Liver (tissue), 9 donors: Measurements from ENCODE around the gene SLC25A29. TPM values are rescaled to one million over a fixed set of nuclear protein-coding genes. Genes with fewer than 3 reads are reported as not detected.

ENCODE experiments used
- DNase-seq: peaks from one replicate; pipeline ENCODE4 v3.0.0-alpha.2; 2017; ENCODE audit warnings: low spot score
- H3K27ac ChIP-seq, 2 donors: one replicate each; pipeline ENCODE4 v1.7.0; 2013; ENCODE audit warnings: inconsistent platforms in 2 of 2, low read length in 2 of 2, control low read depth in 1 of 2, low read depth in 1 of 2, mild to moderate bottlenecking in 1 of 2
- H3K27me3 ChIP-seq, 4 donors: one replicate each; pipeline versions ENCODE4 v1.6.1 to v1.7.0; 2013; ENCODE audit warnings: low read length in 3 of 4, inconsistent platforms in 1 of 4, mild to moderate bottlenecking in 1 of 4, moderate library complexity in 1 of 4; ENCODE audit not compliant: control insufficient read depth in 4 of 4, insufficient read depth in 4 of 4
- H3K36me3 ChIP-seq, 4 donors: one replicate each; pipeline versions ENCODE4 v1.6.1 to v1.7.0; 2013; ENCODE audit warnings: low read length in 3 of 4, mild to moderate bottlenecking in 3 of 4, low read depth in 1 of 4, moderate library complexity in 1 of 4; ENCODE audit not compliant: control insufficient read depth in 4 of 4, insufficient read depth in 3 of 4
- H3K4me1 ChIP-seq, 4 donors: one replicate each; pipeline versions ENCODE4 v1.6.1 to v1.7.0; 2013; ENCODE audit warnings: low read length in 3 of 4, mild to moderate bottlenecking in 3 of 4, moderate library complexity in 1 of 4; ENCODE audit not compliant: control insufficient read depth in 4 of 4, insufficient read depth in 4 of 4
- H3K4me3 ChIP-seq, 3 donors: one replicate each; pipeline versions ENCODE4 v1.6.1 to v1.7.0; 2013; ENCODE audit warnings: low read length in 3 of 3, control low read depth in 1 of 3, low read depth in 1 of 3, mild to moderate bottlenecking in 1 of 3
- H3K9ac ChIP-seq, 2 donors: one replicate each; pipeline ENCODE4 v1.7.0; 2013; ENCODE audit warnings: low read length in 2 of 2, mild to moderate bottlenecking in 2 of 2, moderate library complexity in 2 of 2, control low read depth in 1 of 2, low read depth in 1 of 2
- H3K9me3 ChIP-seq, 4 donors: one replicate each; pipeline versions ENCODE4 v1.6.1 to v1.7.0; 2013; ENCODE audit warnings: low read length in 3 of 4; ENCODE audit not compliant: control insufficient read depth in 4 of 4
- EGR1 ChIP-seq, 2 donors: IDR thresholded peaks; 2 replicates each; pipeline ENCODE4 v1.6.1; 2016 to 2018; ENCODE audit warnings: antibody characterized with exemption in 2 of 2, low read depth in 2 of 2
- FOXA1 ChIP-seq: IDR thresholded peaks from 2 replicates; pipeline ENCODE4 v1.6.1; 2016; ENCODE audit warnings: antibody characterized with exemption
- FOXA2 ChIP-seq: IDR thresholded peaks from 2 replicates; pipeline ENCODE4 v1.6.1; 2016; ENCODE audit warnings: antibody characterized with exemption
- GABPA ChIP-seq, 2 donors: IDR thresholded peaks in 1 of 2; conservative IDR thresholded peaks in 1 of 2; 2 replicates each; pipeline ENCODE4 v1.6.1; 2016; ENCODE audit warnings: antibody characterized with exemption in 2 of 2, mild to moderate bottlenecking in 1 of 2, moderate library complexity in 1 of 2
- HNF4A ChIP-seq, 2 donors: conservative IDR thresholded peaks; 2 replicates each; pipeline ENCODE4 v1.6.1; 2016; ENCODE audit warnings: antibody characterized with exemption in 2 of 2, mild to moderate bottlenecking in 2 of 2
- HNF4G ChIP-seq: IDR thresholded peaks from 2 replicates; pipeline ENCODE4 v1.6.1; 2016; ENCODE audit warnings: antibody characterized with exemption
- JUND ChIP-seq, 2 donors: IDR thresholded peaks; 2 replicates each; pipeline ENCODE4 v1.6.1; 2016; ENCODE audit warnings: antibody characterized with exemption in 2 of 2
- NR2F2 ChIP-seq: IDR thresholded peaks from 2 replicates; pipeline ENCODE4 v1.6.1; 2016; ENCODE audit warnings: antibody characterized with exemption
- RAD21 ChIP-seq, 2 donors: IDR thresholded peaks; 2 replicates each; pipeline ENCODE4 v1.6.1; 2016; ENCODE audit warnings: antibody characterized with exemption in 2 of 2, mild to moderate bottlenecking in 2 of 2
- REST ChIP-seq: IDR thresholded peaks from 2 replicates; pipeline ENCODE4 v1.6.1; 2016; ENCODE audit warnings: antibody characterized with exemption, mild to moderate bottlenecking
- RXRA ChIP-seq, 2 donors: IDR thresholded peaks; 2 replicates each; pipeline ENCODE4 v1.6.1; 2017 to 2018; ENCODE audit warnings: antibody characterized with exemption in 2 of 2, mild to moderate bottlenecking in 1 of 2
- SP1 ChIP-seq: IDR thresholded peaks from 2 replicates; pipeline ENCODE4 v1.6.1; 2018; ENCODE audit warnings: antibody characterized with exemption, mild to moderate bottlenecking
- TAF1 ChIP-seq: conservative IDR thresholded peaks from 2 replicates; pipeline ENCODE4 v1.6.1; 2016; ENCODE audit warnings: antibody characterized with exemption, mild to moderate bottlenecking
- YY1 ChIP-seq: IDR thresholded peaks from 2 replicates; pipeline ENCODE4 v1.6.1; 2016; ENCODE audit warnings: antibody characterized with exemption, mild to moderate bottlenecking
- WGBS: extraction: QIAGEN DNeasy Blood & Tissue Kit; methylation state at CpG from one replicate; pipeline ENCODE4 v1.1.7; 2013; 5-methylcytosine and 5-hydroxymethylcytosine counted together
- polyA plus RNA-seq, 2 donors: library from polyadenylated mRNA; stranded (reverse) in 1 of 2; unstranded in 1 of 2; fragments of 200-250 nt in 1 of 2; fragments of >200 nt in 1 of 2; fragmentation: Nextera tagmentation in 1 of 2; extraction: Ambion mirVana in 1 of 2; gene quantifications; one replicate each; pipeline versions ENCODE4 v1.2.1 to v1.2.3, GENCODE V29; 2013 to 2015
- total RNA-seq, 2 donors: library from RNA; depleted of rRNA; stranded (reverse); fragments of >200 nt; gene quantifications; one replicate each; pipeline ENCODE4 v1.2.3, GENCODE V29; 2014
- TF ChIP-seq, protein P1 (sequence below): IDR thresholded peaks from 2 replicates; pipeline ENCODE4 v1.6.1; 2016; ENCODE audit warnings: antibody characterized with exemption
- TF ChIP-seq, protein P2 (sequence below): fragments of 150-350 bp; IDR thresholded peaks from 2 replicates; pipeline ENCODE4 v1.5.1; 2017; ENCODE audit warnings: improper control_type of control experiment, low read depth, low read length; ENCODE audit not compliant: missing input control
- TF ChIP-seq, protein P3 (sequence below): IDR thresholded peaks from 2 replicates; pipeline ENCODE4 v1.6.1; 2016; ENCODE audit warnings: antibody characterized with exemption
- TF ChIP-seq, protein P4 (sequence below): IDR thresholded peaks from 2 replicates; pipeline ENCODE4 v1.6.1; 2016; ENCODE audit warnings: antibody characterized with exemption
- donor health status: healthy.
- donor health status: healthy.
- donor health status: healthy.
- donor health status: healthy.
- donor health status: healthy.

SLC25A29 gene
- total and polyA plus RNA-seq, 4 donors, result 2.4 to 13.9 (median 8.9) TPM

DNA sequence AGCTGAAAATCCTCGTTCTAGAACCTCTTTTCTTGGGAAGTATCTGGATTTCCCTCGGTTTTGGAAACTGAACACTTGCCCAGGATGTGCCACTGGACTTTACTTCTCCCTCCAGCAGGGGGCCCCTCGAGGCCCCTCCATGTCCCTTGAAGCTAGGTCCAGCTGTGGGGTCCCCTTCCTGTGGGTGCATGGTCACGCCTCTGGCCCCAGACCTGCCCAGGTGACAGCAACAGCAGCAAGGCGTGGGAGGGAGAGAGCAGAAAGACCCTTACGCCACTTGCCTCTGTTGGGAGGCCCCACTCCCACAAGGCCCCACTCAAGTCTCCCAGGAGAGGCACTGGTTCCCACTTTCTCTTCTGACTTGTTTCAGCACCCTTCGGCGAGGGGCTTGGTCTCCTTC lies 3.1 kb downstream of the SLC25A29 start:
- Histone ChIP-seq H3K4me3 (no peak overlapping the region), H3K4me1 (peaks cover 5 to 26% (median 20%) of the 10 kb centered on the region in 4 donors), H3K9me3 (no peaks in the 10 kb centered on the region), H3K9ac (no peak overlapping the region), H3K27ac (no peak overlapping the region), H3K36me3 (no peaks in the 10 kb centered on the region), H3K27me3 (no peaks in the 10 kb centered on the region)
- DNase-seq, result no peak
- WGBS, result 67% methylated on average over 8 of the region's 8 CpGs
- no peak for TF ChIP-seq TAF1
- no peak for TF ChIP-seq NR2F2
- peak; percentile 65 to 71 for TF ChIP-seq RAD21 (IDR thresholded peaks at IDR 0.05)
- TF ChIP-seq RXRA (IDR thresholded peaks at IDR 0.05), result no peak
- TF ChIP-seq FOXA2, result no peak
- TF ChIP-seq, protein P1, sequence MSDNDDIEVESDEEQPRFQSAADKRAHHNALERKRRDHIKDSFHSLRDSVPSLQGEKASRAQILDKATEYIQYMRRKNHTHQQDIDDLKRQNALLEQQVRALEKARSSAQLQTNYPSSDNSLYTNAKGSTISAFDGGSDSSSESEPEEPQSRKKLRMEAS, result no peak
- TF ChIP-seq, protein P2, sequence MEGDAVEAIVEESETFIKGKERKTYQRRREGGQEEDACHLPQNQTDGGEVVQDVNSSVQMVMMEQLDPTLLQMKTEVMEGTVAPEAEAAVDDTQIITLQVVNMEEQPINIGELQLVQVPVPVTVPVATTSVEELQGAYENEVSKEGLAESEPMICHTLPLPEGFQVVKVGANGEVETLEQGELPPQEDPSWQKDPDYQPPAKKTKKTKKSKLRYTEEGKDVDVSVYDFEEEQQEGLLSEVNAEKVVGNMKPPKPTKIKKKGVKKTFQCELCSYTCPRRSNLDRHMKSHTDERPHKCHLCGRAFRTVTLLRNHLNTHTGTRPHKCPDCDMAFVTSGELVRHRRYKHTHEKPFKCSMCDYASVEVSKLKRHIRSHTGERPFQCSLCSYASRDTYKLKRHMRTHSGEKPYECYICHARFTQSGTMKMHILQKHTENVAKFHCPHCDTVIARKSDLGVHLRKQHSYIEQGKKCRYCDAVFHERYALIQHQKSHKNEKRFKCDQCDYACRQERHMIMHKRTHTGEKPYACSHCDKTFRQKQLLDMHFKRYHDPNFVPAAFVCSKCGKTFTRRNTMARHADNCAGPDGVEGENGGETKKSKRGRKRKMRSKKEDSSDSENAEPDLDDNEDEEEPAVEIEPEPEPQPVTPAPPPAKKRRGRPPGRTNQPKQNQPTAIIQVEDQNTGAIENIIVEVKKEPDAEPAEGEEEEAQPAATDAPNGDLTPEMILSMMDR, result peak; percentile 46

- no peak for DNase-seq
- 32% methylated on average over 2 of the region's 2 CpGs for WGBS
Measured at GRCh38 chr14:100302616-100303015, 3.6 kb downstream of the SLC25A29 start.

More at GRCh38 chr14:100302616-100303015, 3.6 kb downstream of the SLC25A29 start:
- H3K27ac ChIP-seq, result no peak overlapping the region
- no peaks in the 10 kb centered on the region for H3K27me3 ChIP-seq
- H3K4me1 ChIP-seq, result peaks cover 2 to 24% (median 15%) of the 10 kb centered on the region in 4 donors
- TF ChIP-seq, protein P3, sequence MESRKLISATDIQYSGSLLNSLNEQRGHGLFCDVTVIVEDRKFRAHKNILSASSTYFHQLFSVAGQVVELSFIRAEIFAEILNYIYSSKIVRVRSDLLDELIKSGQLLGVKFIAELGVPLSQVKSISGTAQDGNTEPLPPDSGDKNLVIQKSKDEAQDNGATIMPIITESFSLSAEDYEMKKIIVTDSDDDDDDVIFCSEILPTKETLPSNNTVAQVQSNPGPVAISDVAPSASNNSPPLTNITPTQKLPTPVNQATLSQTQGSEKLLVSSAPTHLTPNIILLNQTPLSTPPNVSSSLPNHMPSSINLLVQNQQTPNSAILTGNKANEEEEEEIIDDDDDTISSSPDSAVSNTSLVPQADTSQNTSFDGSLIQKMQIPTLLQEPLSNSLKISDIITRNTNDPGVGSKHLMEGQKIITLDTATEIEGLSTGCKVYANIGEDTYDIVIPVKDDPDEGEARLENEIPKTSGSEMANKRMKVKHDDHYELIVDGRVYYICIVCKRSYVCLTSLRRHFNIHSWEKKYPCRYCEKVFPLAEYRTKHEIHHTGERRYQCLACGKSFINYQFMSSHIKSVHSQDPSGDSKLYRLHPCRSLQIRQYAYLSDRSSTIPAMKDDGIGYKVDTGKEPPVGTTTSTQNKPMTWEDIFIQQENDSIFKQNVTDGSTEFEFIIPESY, result no peak
- TF ChIP-seq YY1 (no peak), EGR1 (IDR thresholded peaks at IDR 0.05; ENCODE audit: low read depth in 2 of 2) (no peak), FOXA2 (no peak), REST (no peak), FOXA1 (no peak), SP1 (no peak), HNF4A (conservative IDR thresholded peaks at IDR 0.05) (no peak), HNF4G (no peak), RAD21 (IDR thresholded peaks at IDR 0.05) (no peak), JUND (IDR thresholded peaks at IDR 0.05) (no peak), RXRA (IDR thresholded peaks at IDR 0.05) (no peak), TAF1 (no peak), GABPA (IDR thresholded peaks at IDR 0.05 in 1 of 2, conservative IDR thresholded peaks at IDR 0.05 in 1 of 2) (no peak), NR2F2 (no peak)
- TF ChIP-seq, protein P1, result no peak
- TF ChIP-seq, protein P4, sequence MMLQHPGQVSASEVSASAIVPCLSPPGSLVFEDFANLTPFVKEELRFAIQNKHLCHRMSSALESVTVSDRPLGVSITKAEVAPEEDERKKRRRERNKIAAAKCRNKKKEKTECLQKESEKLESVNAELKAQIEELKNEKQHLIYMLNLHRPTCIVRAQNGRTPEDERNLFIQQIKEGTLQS, result no peak
- TF ChIP-seq, protein P2, result no peak
- no peaks in the 10 kb centered on the region for H3K36me3 ChIP-seq
- H3K9me3 ChIP-seq, result no peaks in the 10 kb centered on the region
- H3K4me3 ChIP-seq, result no peak overlapping the region
- H3K9ac ChIP-seq, result no peak overlapping the region
